HG03521 (cell line): Measurements from ENCODE around the gene LRRC8A.
"Not testable (repeated sequence)": the region's sequence is repeated elsewhere in the genome, so short reads cannot be mapped to it uniquely, and the experiment has no call there.

Source experiments
- ATAC-seq: cut with Tn5 transposase; IDR thresholded peaks from one replicate; pipeline ENCODE4 v1.9.1; 2021; ENCODE audit warnings: mild to moderate bottlenecking, moderate library complexity; ENCODE audit not compliant: unreplicated experiment

LRRC8A gene

DNA sequence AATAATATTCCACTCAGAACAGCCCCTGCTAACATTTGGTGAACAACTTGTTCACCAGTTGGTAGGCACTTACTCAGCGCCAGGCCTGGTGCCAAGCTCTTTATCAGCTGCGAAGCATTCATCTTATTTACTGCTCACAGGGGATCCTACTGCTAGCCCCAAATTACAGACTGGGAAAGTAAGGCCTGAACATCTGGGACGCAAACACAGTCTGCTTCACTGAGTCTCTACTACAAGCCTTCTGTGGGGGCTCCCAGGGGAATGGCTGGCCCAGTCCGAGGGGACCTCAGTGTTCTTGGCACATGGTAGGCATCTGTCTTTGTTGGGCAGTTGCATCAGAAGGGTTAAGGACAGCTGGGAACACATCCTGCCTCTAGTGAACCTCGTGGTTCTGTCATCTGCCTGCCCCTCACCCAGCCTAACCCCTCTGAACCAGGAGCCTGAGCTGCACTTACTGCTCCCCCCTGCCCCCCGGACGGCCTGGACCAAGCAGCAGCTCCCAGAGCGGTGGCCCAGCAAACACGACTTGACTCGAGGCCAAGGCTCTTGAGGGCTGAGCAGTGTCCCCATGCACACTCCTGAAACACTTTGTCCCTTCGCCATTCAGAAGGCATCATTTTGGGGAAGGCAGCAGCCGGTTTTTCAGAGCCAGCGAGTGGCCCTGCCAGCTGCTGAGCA is 38.6 kb downstream of the LRRC8A start, which contains the start of gene PHYHD1:
PHYHD1 (plus strand) TSS at position 602 of the 678 bp plus-strand sequence. CDS start 1,342 bp downstream, outside the sequence.
- no peak for ATAC-seq

DNA sequence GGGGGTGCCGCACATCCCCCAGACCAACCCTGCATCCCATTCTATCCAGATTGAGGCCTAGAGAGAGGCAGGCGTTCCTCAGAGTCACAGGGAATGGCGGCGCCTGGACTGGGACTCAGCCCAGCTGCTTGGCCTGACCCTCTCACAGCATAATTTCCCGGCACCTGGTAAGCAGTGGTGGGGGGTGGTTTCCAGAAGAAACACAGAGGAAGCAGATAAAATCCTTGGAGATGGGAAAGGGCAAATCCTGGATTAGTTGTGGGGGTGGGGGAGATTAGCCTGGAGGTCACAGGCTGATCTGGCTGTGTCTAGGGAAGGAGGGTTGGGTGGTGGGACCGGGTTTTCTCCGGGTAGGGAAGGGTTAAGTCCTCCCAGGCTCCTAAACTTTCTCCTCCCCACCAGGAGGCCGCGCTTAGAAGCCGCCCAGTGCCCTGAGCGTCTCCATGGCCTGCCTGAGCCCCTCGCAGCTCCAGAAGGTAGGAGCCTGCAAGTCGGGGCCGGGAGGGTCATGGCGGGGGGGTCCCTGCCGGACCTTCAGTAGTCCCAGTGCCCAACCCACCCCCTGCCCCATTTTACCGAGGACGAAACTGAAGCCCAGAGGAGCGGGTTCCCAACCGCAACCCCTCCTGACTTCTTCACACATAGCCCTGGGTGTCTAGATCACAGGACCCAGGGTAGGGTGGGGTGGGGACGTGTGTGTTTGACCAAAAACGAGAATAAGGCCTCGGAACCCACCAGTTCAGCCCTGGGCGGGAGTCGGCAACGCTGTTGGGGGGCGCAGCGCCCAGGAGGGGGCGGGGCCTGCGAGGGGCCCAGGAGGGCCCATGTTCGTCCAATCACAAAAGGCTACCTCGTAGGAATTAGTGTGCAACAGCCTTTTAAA is 40.2 kb downstream of the LRRC8A start:
- ATAC-seq, result no peak

DNA sequence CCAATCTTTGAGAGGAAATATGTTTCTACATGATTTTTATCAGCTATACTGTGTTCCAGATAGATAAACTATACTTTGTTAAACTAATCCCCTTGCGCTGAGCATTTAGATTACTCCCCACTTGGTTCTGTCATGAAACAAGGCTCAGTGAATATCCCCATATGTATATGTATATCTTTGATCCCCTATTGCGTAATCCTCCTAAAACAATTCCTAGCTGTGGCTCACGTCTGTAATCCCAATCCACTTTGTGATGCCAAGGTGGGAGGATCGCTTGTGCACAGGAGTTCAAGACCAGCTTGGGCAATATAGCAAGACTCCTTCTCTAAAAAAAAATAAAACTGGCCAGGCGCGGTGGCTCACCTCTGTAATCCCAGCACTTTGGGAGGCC is 41.6 kb downstream of the LRRC8A start:
- ATAC-seq, result no peak

DNA sequence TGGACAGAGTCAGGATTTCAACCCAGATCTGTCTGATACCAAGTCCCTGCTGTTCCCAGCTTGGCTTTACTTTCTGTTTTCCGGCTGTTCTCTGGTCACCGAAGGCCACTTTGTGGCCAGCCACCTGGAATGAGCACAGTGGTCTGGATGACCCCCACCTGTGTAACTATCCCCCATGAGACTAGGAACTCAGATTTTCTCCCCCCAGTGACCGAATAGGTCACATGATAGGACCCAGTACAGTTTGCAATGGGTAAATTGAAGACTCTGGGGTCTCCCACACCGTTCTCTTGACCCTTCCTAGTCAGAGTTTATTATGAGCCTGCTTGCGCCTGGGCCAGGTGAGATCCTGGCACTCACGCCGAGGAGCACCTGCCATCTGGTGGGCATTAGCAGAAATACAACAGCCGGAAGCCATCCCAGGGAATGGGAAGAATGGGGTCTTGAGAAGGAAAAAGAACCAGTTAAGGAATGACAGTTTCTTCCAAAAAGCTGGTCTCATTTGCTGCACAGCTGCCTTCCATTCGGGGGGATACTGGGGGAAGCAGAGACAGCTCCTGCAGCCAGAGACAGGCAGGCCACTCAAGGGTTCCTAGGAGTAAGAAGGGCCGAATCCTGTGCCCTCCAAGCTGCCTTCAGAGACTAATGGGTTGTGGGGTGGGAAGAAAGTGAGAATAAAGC is 45.9 kb downstream of the LRRC8A start:
- ATAC-seq, result no peak

DNA sequence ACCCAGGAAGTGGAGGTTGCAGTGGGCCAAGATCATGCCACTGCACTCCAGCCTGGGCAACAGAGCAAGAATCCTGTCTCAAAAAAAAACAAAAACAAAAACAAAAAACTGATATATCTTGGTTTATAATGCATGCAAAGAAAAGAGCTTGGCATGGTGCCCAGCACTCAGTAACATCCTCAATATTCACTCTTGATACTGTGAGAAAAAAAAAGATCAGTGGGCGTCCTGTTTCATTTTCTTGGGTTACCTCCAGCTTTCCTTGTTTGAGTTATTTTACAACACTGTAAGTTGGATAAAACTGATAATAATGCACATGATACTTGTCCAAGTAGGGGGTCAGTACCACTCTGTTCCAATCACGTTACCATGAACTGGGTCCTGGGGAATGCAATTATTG is 46.7 kb downstream of the LRRC8A start:
- ATAC-seq, result no peak

DNA sequence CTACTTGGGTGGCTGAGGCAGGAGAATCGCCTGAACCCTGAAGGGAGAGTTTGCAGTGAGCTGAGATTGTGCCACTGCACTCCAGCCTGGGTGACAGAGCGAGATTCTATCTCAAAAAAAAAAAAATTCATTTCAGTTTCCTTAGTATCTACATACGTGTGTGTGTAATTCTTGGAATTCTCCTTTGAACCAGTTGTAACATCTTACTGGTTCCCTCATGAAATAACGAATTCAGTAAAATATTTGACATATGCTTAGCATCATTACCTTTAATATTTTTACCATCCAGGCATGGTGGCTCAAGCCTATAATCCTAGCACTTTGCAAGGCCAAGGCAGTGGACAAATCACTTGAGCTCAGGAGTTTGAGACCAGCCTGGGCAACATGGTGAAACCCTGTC is 47.6 kb downstream of the LRRC8A start:
- ATAC-seq, result no peak

DNA sequence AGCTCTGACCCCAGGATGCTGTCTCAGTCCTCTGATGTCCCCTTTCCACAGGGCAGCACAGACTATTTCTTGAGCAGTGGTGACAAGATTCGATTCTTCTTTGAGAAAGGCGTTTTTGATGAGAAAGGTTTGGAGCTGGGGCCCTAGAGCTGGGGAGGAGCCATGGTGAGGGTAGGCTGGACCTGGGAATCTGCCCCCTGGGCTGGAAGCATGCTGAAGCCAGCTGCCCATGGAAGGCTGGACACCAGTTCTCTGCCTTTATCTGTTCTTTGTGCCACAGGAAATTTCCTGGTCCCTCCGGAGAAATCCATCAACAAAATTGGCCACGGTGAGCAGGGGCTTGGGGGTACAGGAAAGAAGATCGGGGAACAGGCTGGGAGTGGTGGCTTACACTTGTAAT is 51.8 kb downstream of the LRRC8A start:
- no peak for ATAC-seq

DNA sequence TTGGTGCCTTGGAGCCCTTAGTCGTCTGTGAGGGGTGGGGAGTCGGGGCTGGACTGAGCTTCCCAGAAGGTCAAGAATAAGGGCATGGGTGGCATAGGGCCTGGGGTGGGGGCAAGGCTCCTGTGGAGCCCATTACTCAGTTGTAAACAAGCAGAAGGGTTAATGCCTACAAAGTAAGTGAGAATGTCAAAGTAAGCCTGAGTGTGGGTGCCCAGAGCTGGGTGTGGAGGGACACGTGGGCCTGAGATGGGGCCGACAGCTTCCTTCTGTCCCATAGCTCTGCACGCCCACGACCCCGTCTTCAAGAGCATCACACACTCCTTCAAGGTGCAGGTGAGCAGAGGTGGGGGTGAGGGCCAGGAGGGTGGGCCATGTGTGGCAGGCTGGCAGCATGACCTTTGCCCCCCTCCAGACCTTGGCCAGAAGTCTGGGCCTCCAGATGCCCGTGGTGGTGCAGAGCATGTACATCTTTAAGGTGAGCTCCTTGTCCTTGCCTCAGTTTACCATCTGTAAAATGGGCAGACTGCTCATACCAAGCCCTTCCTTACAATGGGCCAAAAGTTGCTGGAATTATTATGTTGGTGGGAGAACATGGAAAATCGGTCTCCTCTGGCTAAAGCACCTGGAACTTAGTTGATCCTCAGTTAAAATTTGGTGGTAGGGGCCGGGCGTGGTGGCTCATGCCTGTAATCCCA is 54.4 kb downstream of the LRRC8A start:
- ATAC-seq, result no peak

DNA sequence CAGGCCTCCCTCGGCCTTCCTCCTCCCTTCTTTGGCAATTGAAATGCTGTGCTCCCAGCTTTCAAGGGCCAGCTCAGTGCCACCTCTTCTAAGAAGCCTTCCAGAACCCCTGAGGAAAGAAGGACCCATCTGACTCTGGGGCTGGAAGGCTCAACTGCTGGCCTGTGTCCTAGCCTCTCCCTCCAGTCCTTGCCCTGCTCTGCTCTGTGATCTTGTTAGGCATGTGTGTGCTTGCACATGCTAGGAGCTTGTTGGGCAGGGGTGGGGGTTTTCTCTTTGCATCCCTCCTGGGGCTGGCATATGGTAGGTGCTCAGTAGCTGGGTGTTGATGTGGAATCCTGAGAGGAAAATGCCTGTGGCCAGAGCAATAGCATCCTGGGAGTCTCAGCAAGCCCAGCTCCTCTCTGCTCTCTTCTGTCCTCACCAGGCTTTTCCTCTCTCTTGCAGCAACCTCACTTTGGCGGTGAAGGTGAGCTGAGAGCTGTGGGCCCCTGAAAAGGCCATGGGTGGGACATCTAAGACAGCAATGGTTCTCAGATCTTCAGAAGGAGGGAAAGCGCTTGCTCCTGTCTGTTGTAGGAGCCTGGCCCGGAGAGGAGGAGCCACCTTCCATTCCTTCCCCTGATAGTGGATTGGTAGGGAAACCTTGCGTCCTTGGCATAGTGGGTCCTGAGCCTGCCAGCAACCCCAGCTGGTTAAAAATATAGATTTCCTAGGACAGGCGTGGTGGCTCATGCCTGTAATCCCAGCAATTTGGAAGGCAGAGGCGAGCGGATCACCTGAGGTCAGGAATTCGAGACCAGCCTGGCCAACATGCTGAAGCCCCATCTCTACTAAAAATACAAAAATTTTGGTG is 55.6 kb downstream of the LRRC8A start:
- no peak for ATAC-seq

DNA sequence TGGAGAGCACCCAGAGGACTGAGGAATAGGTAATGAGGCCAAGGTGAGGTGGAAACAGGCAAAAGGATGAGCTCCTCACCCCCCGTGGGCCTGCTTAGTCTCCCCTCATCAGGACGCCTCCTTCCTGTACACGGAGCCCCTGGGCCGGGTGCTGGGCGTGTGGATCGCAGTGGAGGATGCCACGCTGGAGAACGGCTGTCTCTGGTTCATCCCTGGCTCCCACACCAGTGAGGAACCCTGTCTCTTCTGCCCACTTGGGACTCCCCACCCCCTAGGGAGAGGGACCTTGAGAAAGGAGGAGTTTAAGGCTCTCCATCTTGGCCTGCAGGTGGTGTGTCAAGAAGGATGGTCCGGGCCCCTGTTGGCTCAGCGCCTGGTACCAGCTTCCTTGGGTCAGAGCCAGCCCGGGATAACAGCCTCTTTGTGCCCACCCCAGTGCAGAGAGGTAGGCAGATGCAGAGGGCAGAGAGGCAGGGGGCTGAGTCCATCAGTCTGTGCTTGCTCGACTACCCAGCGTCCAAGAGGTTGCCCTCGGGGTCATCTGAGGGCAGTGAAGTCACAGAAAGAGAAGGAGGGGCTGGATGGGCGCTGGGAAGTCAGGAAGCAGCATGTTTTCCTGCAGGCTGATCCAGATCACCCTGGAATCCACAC is 58.5 kb downstream of the LRRC8A start:
- no peak for ATAC-seq

DNA sequence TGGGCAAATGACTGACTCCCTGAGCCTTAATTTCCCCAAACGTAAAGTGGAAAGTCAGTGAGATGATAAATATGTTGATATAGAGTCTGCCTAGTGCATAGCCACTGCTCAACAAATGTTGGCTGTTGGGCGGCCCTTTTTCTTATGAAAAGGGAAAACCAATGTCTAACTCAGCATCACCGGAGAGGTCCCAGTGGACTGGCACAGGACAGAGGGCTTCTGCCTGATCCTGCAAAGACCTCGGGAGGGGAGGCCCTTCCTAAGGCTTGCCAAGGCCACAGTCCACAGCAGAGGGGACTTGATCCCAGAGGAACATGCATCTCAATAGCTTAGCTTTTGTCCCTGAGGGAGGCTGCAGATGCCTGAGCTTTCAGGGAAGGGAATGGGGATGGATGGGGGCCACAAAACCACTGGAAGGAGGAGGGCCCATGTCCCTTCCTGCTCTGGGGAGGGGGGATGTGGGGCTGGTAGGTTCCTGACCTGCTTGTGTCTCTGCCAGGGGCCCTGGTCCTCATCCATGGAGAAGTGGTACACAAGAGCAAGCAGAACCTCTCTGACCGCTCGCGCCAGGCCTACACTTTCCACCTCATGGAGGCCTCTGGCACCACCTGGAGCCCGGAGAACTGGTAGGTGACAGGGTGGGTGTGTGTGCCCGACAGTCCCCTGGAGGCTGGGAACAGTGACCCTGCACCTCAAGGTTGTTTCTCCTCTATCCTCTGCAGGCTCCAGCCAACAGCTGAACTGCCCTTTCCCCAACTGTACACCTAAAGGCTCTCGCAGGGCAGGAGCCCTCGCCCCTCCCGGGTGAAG is 59.2 kb downstream of the LRRC8A start:
- ATAC-seq, result no peak

DNA sequence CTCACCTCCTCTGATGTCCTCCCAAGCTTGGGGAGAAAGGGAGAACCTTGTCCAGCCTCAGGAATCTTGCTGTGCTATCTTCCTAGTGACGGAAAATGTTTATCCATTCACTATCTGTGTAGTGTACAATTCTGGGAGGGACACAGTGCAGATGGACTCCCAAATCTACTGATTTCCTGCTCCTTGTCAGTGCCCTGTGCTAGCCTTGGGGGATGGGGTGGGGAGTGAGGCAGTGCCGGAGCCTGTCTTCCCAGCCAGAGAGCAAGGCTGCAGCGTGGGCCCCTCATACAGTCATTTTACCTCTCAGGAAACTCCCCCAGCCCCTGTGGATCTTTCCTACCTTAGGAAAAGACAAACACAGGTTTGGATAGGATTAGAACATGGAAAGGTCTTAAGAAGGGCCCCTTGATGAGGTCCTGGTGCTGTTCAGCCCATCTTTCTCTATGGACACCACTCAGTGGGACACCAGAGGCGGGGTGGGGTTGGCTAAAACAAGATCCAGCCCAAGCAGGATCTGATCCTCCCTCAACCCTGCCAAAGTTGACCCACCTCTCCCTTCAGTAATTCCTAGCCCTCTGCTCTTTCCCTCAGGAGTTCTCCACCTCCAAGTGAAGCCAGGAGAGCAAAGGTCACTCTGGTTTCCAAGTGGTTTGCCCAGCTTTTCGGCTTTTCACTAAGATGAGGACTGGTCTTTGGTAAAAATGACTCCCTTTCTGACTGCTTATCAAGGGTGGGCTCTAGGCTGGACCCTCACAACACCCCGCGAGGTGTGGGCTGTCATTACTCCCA is 62.1 kb downstream of the LRRC8A start:
- no peak for ATAC-seq

DNA sequence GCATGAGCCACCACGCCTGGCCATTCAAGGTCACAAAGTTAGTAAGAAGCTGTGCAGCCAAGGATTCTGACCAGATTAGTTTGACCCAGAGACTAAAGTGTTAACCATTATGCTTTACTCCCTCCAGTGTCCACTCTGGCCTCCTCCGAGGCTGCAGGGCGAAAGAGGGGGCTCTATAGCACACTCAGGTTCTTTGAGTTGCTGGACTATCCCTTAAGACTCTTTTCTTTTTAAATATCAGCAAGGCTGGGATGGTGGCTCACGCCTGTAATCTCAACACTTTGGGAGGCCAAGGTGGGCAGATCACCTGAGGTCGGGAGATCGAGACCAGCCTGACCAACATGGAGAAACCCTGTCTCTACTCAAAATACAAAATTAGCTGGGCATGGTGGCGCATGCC is 63.0 kb downstream of the LRRC8A start:
- not testable (repeated sequence) for ATAC-seq

DNA sequence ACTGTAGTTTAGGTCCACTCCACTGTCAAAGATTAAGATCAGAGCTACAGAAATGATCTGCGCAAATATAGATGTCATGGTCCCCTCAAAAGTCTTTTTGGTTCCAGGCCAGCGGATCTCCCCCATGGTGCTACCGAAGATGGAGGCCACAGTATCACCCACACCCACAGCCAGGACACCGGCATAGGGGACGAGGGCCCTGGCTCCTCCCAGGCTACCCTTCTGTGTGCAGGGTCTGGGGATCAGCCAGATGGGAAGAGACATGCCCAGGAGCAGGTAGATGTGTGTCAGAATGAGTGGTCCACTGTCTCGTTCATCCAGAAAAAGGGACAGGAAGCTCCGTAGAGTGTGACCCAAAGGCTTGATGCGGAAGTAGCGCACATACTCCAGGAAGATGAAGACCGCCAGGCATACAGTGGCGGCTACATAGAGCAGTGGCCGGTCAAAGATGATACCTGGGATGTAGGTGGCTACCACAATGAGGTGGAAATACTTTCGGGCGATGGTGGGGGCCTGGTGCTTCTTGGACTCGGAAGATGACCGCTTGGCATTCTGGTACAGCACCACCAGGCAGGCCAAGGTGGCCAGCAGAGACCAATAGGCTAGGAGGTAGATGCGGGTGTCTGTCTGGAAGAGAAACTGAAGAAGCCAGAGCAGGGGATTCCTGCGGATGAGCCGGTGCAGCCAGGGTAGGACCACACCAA is 64.0 kb downstream of the LRRC8A start:
- ATAC-seq, result no peak

DNA sequence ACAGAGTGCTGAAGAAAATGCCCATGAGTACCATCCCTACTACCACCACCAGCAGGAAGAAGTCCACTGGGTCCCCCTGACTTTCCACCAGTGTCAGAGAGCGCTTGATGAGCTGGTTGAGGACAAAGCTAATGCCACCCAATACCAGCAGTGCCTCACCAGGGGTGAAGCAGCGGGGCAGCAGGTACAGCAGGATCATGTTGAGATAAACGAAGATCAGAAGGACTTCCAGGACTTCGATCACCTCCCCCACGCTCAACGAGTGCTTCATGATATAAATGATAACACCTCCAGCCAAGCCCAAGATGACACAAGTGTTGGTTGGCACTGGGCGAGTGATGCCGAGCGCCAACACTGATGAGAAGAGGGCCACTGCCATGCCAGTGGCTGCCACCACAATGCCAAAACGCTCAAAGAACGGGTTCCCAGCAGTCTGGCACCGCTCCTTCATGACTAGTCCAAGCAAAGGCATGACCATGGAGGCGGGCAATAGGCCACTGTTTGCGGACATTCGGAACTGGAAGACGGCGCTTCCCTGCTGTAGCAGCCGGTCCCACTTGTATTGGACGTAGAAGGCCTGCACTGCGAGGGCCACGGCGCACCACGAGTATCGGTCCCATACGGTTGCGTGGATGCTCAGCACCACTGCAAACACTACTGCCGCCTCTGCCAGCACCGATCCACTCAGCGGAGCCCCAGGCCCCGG is 64.8 kb downstream of the LRRC8A start:
- ATAC-seq, result no peak

DNA sequence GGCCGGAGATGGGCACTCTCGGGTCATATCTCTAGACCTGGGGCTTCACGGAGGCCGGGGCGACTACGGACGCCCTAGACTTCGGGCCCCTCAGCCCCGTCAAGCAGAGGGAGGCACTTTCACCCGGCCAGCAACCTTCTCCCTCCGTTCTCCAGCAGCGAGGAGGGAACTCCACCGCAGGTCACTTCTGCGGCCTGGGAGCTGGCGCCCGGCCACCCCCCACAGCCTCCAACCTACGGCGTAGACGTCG is 65.3 kb downstream of the LRRC8A start:
- ATAC-seq, result no peak
